Measurements from ENCODE around the gene DNASE1L3. TPM values are rescaled to one million over a fixed set of nuclear protein-coding genes. Genes with fewer than 3 reads are reported as not detected.

The DNASE1L3 gene
- total RNA-seq, 6 experiments from 2014 or later: not detected

DNA sequence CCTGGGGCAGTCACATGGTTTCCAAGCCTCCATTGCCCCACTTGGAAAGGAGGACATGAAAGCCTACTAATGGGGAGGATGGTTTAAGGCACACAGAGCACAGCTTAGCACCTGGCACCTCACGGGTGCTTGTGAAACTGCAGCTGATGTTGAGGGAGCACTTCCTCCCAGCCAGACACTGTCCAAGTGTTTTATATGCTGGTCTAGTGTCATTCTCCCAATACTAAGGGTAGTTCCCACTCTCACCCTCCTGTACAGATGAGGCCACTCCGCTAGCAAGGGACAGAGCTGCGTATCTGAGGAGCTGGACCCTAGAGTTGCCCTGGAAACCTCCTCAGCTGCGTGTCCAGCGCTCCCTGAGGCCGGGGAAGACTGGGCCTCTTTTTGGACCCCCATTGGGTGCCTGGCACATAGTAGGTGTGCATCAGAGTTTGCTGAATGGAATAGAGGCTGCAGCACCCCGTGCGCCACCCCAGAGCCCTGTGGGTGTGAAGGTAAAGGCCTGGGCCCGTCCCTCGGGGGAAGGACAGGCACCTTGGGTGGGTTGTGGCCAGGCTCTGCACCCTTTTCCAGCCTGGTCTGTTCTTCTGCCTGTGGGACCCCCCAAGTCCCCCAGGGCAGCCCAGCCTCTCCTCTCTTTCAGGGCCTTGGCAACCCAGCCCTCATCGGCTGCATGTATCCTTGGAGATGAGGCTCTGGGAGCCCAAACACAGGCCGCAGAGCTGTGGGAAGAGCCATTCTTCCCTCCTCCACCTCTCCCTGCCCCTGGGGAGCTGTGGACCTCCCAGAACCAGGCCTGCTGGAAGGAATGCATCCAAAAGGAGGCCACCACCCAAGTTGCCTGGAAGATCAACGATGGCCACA lies 31.3 kb downstream of the DNASE1L3 start:
- H3K4me1 Mint-ChIP-seq (ENCODE audit: low read depth): peaks cover 19% of the 10 kb centered on the region
- H3K9me3 Mint-ChIP-seq: no peaks in the 10 kb centered on the region
- DNase-seq: no peak
- H3K27ac Mint-ChIP-seq: no peak overlapping the region
- peaks cover 16% of the 10 kb centered on the region for H3K27me3 Mint-ChIP-seq (ENCODE audit: insufficient read depth)
- no peak overlapping the region for H3K4me3 Mint-ChIP-seq
- TF ChIP-seq, protein P1, sequence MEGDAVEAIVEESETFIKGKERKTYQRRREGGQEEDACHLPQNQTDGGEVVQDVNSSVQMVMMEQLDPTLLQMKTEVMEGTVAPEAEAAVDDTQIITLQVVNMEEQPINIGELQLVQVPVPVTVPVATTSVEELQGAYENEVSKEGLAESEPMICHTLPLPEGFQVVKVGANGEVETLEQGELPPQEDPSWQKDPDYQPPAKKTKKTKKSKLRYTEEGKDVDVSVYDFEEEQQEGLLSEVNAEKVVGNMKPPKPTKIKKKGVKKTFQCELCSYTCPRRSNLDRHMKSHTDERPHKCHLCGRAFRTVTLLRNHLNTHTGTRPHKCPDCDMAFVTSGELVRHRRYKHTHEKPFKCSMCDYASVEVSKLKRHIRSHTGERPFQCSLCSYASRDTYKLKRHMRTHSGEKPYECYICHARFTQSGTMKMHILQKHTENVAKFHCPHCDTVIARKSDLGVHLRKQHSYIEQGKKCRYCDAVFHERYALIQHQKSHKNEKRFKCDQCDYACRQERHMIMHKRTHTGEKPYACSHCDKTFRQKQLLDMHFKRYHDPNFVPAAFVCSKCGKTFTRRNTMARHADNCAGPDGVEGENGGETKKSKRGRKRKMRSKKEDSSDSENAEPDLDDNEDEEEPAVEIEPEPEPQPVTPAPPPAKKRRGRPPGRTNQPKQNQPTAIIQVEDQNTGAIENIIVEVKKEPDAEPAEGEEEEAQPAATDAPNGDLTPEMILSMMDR (IDR thresholded peaks at IDR 0.05): no peak
- no peaks in the 10 kb centered on the region for H3K36me3 Mint-ChIP-seq (ENCODE audit: low read depth)

DNA sequence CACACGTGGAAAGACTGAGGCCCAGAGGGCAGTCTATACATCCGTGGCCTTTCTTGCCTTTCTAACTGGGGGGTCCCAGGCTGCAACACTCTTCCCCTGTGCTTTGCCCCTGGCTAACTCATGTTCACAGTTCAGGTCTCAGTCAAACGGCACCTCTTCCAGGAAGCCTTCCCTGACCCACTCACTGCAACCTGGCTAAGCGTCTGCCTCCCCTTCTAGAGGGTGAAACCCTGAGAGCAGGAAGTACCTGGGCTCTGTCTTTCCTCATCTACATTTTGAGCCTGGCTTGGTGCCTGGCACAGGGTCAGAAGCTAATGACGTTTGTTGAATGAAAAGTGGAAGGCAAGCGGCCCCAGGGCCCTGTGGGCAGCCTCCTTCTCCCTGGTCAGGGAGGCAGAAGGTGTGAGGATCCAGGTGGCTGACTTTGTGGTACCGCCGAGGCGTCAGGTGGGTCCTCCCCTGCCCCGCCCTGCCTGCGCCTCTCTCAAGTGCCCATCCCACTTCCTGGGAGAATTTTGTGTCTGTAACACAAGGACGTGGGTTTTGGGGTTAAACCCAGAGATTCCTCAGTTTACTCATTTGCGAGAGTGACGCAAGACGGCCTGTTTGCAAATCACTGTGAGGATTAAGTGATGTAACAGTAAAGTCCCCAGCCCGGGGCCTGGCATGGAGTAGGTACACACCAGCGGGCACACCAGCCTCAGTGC lies 32.1 kb downstream of the DNASE1L3 start:
- Mint-ChIP-seq H3K36me3 (ENCODE audit: low read depth) (no peaks in the 10 kb centered on the region), H3K9me3 (no peaks in the 10 kb centered on the region), H3K27me3 (ENCODE audit: insufficient read depth) (peaks cover 16% of the 10 kb centered on the region), H3K4me1 (ENCODE audit: low read depth) (peaks cover 19% of the 10 kb centered on the region), H3K4me3 (peak overlapping the region; percentile 80), H3K27ac (no peak overlapping the region)
- TF ChIP-seq, protein P1 (IDR thresholded peaks at IDR 0.05): no peak
- DNase-seq: no peak

DNA sequence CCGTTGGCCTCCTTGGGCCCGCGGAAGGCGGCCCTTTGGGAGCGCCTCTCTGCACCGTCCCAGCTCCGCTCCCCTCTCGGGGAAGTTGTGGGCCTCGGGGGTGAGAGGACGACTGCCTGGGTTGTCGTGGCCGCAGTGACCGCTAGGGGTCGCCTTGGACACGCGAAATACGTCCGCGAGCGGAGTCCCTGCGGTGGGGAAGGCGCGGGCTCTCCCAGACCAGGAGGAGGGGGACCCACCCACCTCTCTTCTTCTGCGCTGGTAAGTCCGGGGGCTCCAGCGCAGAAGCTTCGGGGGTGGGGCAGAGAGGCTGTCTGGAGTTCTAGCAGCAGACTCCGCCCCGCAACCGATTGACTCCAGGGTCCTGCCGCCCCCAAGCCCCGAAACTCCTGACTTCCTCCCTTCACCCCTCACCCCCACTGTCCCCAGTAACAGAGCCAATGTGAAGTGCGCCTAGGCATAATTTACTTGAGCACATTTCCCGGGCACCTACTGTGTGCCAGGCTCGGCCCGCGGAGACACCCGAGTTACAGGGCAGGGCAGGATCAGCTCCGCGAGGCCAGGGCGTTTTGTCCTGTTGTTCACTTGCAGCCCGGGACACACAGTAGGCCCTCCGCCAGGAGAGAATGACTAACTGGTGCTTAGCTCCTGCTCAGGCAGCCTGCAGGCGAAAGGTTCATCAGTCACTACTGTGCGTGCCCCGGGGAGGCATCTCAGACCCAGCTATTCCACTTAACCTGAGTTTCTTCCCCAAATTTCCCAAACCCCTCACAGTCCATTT lies 32.8 kb downstream of the DNASE1L3 start:
- peak; percentile 67 for DNase-seq
- H3K36me3 Mint-ChIP-seq (ENCODE audit: low read depth): no peaks in the 10 kb centered on the region

DNA sequence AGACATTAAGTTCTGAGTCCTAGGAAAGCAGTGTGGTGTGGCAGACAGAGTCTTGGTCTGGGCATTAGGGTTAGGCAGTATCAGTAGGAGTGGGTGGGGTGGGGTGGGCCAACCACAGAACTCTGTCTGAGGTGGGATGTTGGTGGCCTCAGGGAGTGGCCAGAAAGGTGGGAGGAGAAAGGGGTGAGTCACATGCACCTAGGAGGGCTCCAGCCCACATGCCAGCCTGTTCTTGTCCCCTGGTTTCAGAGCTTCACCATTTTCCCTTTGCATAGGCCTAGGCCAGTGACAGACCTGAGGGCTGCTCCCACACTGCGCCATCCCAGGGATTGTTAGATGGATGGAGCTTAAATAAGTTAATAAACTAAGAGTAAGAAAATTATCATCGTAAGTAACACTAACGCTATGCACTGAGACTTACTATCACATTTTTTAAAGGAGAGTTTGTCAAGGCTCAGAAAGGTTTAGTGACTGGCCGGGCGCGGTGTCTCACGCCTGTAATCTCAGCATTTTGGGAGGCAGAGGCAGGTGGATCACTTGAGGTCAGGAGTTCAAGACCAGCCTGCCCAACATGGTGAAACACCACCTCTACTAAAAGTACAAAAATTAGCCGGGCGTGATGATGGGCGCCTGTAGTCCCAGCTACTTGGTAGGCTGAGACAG lies 33.8 kb downstream of the DNASE1L3 start:
- Mint-ChIP-seq H3K27ac (no peak overlapping the region), H3K36me3 (ENCODE audit: low read depth) (no peaks in the 10 kb centered on the region), H3K9me3 (no peaks in the 10 kb centered on the region), H3K27me3 (ENCODE audit: insufficient read depth) (peaks cover 10% of the 10 kb centered on the region), H3K4me1 (ENCODE audit: low read depth) (peaks cover 13% of the 10 kb centered on the region), H3K4me3 (no peak overlapping the region; the same call in 1 of the 2 replicates)
- TF ChIP-seq, protein P1 (IDR thresholded peaks at IDR 0.05): no peak
- DNase-seq: no peak

More for the DNA sequence above, 32.8 kb downstream of the DNASE1L3 start:
- H3K27me3 Mint-ChIP-seq (ENCODE audit: insufficient read depth): peaks cover 11% of the 10 kb centered on the region
- no peaks in the 10 kb centered on the region for H3K9me3 Mint-ChIP-seq
- H3K4me1 Mint-ChIP-seq (ENCODE audit: low read depth): peaks cover 13% of the 10 kb centered on the region
- peak overlapping the region; percentile 80 for H3K4me3 Mint-ChIP-seq
- H3K27ac Mint-ChIP-seq: peak overlapping the region; percentile 26; the same call in 1 of the 2 replicates
- TF ChIP-seq, protein P1 (IDR thresholded peaks at IDR 0.05): peak; percentile 97

DNA sequence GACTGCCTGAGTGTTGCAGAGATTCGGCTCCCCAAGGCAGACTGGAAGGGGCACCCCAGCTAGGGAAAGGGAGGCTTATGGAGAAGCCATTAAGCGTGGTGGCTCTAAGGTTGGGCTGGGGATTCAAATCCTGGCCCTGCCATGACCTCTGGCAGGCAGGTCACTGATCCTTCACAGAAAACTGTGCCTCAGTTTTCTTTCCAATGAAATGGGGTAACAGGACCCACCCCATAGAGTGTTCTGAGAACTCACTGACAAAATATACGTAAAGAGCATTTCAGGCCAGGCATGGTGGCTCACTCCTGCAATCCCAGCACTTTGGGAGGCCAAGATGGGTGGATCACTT lies 34.6 kb downstream of the DNASE1L3 start:
- TF ChIP-seq, protein P1 (IDR thresholded peaks at IDR 0.05): no peak
- Mint-ChIP-seq H3K9me3 (no peaks in the 10 kb centered on the region), H3K27me3 (ENCODE audit: insufficient read depth) (peaks cover 9% of the 10 kb centered on the region), H3K36me3 (ENCODE audit: low read depth) (no peaks in the 10 kb centered on the region), H3K27ac (no peak overlapping the region), H3K4me1 (ENCODE audit: low read depth) (peaks cover 13% of the 10 kb centered on the region), H3K4me3 (no peak overlapping the region)
- no peak for DNase-seq

Measured in HFFc6 (cell line).